Measurements from ENCODE around the gene MIPOL1.
"Not testable (repeated sequence)": the region's sequence is repeated elsewhere in the genome, so short reads cannot be mapped to it uniquely, and the experiment has no call there.

MIPOL1 gene

GRCh38 chr14:37232907-37233481, 35.3 kb downstream of the MIPOL1 start:
- ChIA-PET CTCF (interaction anchor here (2.0 to 4.2 kb wide), 3 partner anchors 10 to 642 kb away, joined by 7 to 25 read pairs (median 12); no protein-coding TSS in a partner anchor), POLR2A (no interaction called here)
- TF ChIP-seq CTCF (IDR thresholded peaks at IDR 0.05; ENCODE audit: control extremely low read depth, extremely low read depth, low read depth, missing control alignments): peak; percentile 52
- peak; percentile 8 for DNase-seq (ENCODE audit: extremely low spot score)

DNA sequence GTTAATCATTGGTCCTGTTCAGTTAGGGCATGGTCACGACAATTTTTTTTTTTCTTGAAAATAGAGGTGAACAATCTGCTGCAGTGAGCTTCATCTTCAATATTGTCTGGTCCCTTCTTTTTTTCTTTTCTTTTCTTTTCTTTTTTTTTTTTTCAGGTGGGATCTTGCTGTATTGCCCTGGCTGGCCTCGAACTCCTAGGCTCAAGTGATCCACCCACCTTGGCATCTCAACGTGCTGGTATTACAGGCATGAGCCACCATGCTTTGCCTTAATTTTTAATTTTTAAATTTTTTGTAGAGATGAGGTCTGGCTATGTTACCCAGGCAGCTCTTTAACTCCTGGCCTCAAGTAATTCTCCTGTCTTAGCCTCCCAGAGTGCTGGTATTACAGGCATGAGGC, 36.5 kb downstream of the MIPOL1 start:
- no peak for DNase-seq (ENCODE audit: extremely low spot score)
- TF ChIP-seq CTCF (IDR thresholded peaks at IDR 0.05; ENCODE audit: control extremely low read depth, extremely low read depth, low read depth, missing control alignments): no peak
- CTCF ChIA-PET: interaction anchor here (2.0 to 2.4 kb wide), 2 partner anchors 9 to 12 kb away, joined by 7 to 12 read pairs; no protein-coding TSS in a partner anchor
- POLR2A ChIA-PET: no interaction called here

DNA sequence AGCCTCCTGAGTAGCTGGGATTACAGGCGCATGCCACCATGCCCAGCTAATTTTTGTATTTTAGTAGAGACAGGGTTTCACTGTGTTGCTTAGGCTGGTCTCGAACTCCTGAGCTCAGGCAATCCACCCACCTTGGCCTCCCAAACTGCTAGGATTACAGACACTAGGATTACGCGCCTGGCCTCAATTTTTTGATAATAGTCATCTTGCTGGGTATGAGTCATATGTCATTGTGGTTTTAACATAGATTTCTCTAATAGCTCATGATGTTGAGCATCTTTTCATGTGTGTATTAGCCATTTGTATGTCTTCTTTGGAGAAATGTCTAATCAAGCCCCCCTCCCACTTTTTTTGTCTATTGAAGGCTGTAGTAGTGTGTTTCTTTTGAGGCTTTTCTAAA, 38.3 kb downstream of the MIPOL1 start:
- CTCF ChIA-PET: interaction anchor here (1.0 to 2.6 kb wide), 2 partner anchors 10 to 14 kb away, joined by 4 to 12 read pairs; no protein-coding TSS in a partner anchor
- DNase-seq (ENCODE audit: extremely low spot score); POLR2A ChIA-PET: not testable (repeated sequence)

- DNase-seq (ENCODE audit: extremely low spot score): no peak
- TF ChIP-seq CTCF (IDR thresholded peaks at IDR 0.05; ENCODE audit: control extremely low read depth, extremely low read depth, low read depth, missing control alignments): no peak
- POLR2A ChIA-PET: no interaction called here
- CTCF ChIA-PET: interaction anchor here (0.7 to 2.6 kb wide), 3 partner anchors 9 to 15 kb away, joined by 3 to 12 read pairs (median 4); no protein-coding TSS in a partner anchor
Measured at GRCh38 chr14:37237094-37237493, 39.4 kb downstream of the MIPOL1 start.

GRCh38 chr14:37237735-37238200, 40.0 kb downstream of the MIPOL1 start:
- no peak for TF ChIP-seq CTCF (IDR thresholded peaks at IDR 0.05; ENCODE audit: control extremely low read depth, extremely low read depth, low read depth, missing control alignments)
- ChIA-PET CTCF (interaction anchor here (0.7 to 2.6 kb wide), 3 partner anchors 8 to 15 kb away, joined by 3 to 12 read pairs (median 3); no protein-coding TSS in a partner anchor), POLR2A (no interaction called here)
- no peak for DNase-seq (ENCODE audit: extremely low spot score)

DNA sequence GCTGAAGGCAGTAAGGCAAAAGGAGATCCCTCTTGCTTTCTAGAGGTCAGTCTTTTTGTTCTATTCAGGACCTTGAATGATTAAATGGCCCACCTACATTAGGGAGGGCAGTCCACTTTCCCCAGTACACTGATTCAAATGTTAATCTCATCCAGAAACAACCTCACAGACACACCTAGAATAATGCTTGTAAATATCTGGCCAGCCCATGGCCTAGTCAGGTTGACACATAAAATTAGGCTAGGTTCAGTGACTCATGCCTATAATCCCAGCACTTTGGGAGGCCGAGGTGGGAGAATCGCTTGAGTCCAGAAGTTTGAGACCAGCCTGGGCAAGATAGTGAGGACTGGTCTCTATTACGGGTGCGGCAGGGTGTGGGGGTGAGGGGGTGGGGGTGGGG, 43.5 kb downstream of the MIPOL1 start:
- POLR2A ChIA-PET: no interaction called here
- DNase-seq (ENCODE audit: extremely low spot score): no peak
- TF ChIP-seq CTCF (IDR thresholded peaks at IDR 0.05; ENCODE audit: control extremely low read depth, extremely low read depth, low read depth, missing control alignments): no peak
- CTCF ChIA-PET: interaction anchor here (1.8 kb wide), 1 partner anchor 634 kb away, joined by 5 read pairs; no protein-coding TSS in a partner anchor

DNA sequence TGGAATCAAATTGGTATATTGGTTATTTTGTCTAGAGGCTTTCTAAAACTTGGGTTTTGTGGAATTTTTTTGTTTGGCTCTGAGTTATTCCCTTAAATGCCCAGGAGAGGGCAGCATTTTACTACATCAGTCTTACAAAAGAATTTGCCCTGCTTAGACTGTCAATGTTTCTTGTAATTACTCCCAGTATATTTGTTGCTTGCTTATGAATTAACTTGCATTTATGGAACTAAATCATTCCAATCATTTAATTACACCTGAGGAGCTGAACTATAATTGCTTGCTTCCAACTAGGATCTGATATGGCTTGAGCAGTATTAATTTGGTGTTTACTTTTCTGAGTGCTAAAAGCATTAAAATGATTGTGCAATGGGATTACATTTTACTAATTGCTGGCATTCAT, 48.7 kb downstream of the MIPOL1 start:
- ChIA-PET POLR2A (no interaction called here), CTCF (interaction anchor here (1.0 to 4.4 kb wide), 8 partner anchors 10 to 628 kb away, joined by 3 to 25 read pairs (median 8); no protein-coding TSS in a partner anchor)
- DNase-seq (ENCODE audit: extremely low spot score): peak; percentile 19
- peak; percentile 58 for TF ChIP-seq CTCF (IDR thresholded peaks at IDR 0.05; ENCODE audit: control extremely low read depth, extremely low read depth, low read depth, missing control alignments)

Measured in GM10248 (cell line).